Esophagus muscularis mucosa (tissue), 4 donors: Measurements from ENCODE around the gene AIG1. TPM values are rescaled to one million over a fixed set of nuclear protein-coding genes. Genes with fewer than 3 reads are reported as not detected.

ENCODE experiments used
- DNase-seq: peaks from one replicate; pipeline ENCODE4 v3.0.0-alpha.2; 2017; ENCODE audit errors: extremely low spot score
- H3K27ac ChIP-seq, 4 donors: fragments of 200-600 bp; sonication (generic); replicated peaks in 1 of 4; 1 replicate in 3 of 4; 2 replicates in 1 of 4; pipeline ENCODE4 v1.5.1; 2016 to 2019; ENCODE audit warnings: mild to moderate bottlenecking in 1 of 4
- H3K27me3 ChIP-seq, 4 donors: fragments of 200-600 bp; sonication (generic); one replicate each; pipeline versions ENCODE4 v1.5.1 to v1.6.0; 2016 to 2019
- H3K36me3 ChIP-seq, 4 donors: fragments of 200-600 bp; sonication (generic); one replicate each; pipeline ENCODE4 v1.5.1; 2016 to 2019
- H3K4me1 ChIP-seq, 4 donors: fragments of 200-600 bp; sonication (generic); one replicate each; pipeline ENCODE4 v1.5.1; 2016 to 2019
- H3K4me3 ChIP-seq, 4 donors: fragments of 200-600 bp; sonication (generic); 1 replicate in 2 of 4; 2 replicates in 2 of 4; pipeline ENCODE4 v1.5.1; 2016 to 2019; ENCODE audit warnings: mild to moderate bottlenecking in 4 of 4, moderate library complexity in 1 of 4
- H3K9me3 ChIP-seq, 4 donors: fragments of 200-600 bp; sonication (generic); 1 replicate in 3 of 4; 2 replicates in 1 of 4; pipeline ENCODE4 v1.5.1; 2016 to 2019
- EP300 ChIP-seq: sonication (generic); formaldehyde crosslinking; IDR thresholded peaks from one replicate; pipeline ENCODE4 v1.6.1; 2017; ENCODE audit warnings: antibody characterized with exemption
- POLR2A ChIP-seq: fragments of 450-650 bp; IDR thresholded peaks from one replicate; pipeline ENCODE4 v1.6.1; 2017; ENCODE audit warnings: antibody characterized with exemption, moderate library complexity, mild to moderate bottlenecking, low read depth
- POLR2AphosphoS5 ChIP-seq, 2 donors: sonication (generic); formaldehyde crosslinking; IDR thresholded peaks; one replicate each; pipeline ENCODE4 v1.6.1; 2017; ENCODE audit warnings: antibody characterized with exemption in 2 of 2
- WGBS: methylation state at CpG from one replicate; pipeline ENCODE4 v1.1.5; 2018; 5-methylcytosine and 5-hydroxymethylcytosine counted together
- intact Hi-C: fragments of 100-400 bp; cut with DNase I; formaldehyde crosslinking; loops from one replicate; pipeline ENCODE4 v1.15.1; 2023
- total RNA-seq, 4 donors: library from RNA; depleted of rRNA; stranded (reverse); fragments of >200 nt; gene quantifications; one replicate each; pipeline versions ENCODE4 v1.1.0 to v1.2.1, GENCODE V29; 2016
- TF ChIP-seq, protein P1 (sequence below), 3 experiments: fragments of 200-600 bp in 2 of 3; fragments of 450-650 bp in 1 of 3; sonication (generic) in 2 of 3; IDR thresholded peaks; one replicate each; pipeline ENCODE4 v1.5.1; 2017 to 2019; ENCODE audit warnings: antibody characterized with exemption in 3 of 3, mild to moderate bottlenecking in 2 of 3, moderate library complexity in 1 of 3

The AIG1 gene
- total RNA-seq, 4 donors from 2014 or later: 21.0 to 26.3 (median 23.4) TPM

DNA sequence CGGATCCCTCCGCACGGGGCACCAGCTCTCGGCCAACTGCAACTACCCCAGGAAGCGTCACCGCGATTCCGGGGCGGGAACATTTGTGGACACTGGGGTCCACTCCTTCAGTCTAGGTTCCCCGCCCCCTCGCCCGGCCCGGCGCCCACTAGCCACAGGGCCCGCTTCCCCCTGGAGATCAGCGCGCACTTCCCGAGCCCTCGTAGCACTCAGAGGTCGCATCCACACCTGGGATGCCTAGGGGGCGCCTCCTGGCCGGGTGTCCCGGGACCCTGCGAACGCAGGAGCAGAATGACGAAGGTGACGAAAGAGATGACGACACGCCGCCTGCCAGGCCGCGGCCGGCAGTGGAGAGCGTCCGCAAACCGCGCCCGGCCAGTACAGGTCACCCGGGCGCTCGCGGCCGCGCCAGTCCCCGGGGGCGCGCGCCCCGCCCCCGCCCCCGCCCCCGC lies 309 bp upstream of the AIG1 start:
- intact Hi-C loops: loop anchor here (5.0 kb wide), 1 partner anchor 392 kb away; the partner anchor contains the start of genes ADAT2 and PEX3
- H3K27me3 ChIP-seq: no peaks in the 10 kb centered on the region
- TF ChIP-seq POLR2AphosphoS5 (IDR thresholded peaks at IDR 0.05) (peak; percentile 69 to 85), EP300 (peak; percentile 0), POLR2A (peak; percentile 52)
- TF ChIP-seq, protein P1, sequence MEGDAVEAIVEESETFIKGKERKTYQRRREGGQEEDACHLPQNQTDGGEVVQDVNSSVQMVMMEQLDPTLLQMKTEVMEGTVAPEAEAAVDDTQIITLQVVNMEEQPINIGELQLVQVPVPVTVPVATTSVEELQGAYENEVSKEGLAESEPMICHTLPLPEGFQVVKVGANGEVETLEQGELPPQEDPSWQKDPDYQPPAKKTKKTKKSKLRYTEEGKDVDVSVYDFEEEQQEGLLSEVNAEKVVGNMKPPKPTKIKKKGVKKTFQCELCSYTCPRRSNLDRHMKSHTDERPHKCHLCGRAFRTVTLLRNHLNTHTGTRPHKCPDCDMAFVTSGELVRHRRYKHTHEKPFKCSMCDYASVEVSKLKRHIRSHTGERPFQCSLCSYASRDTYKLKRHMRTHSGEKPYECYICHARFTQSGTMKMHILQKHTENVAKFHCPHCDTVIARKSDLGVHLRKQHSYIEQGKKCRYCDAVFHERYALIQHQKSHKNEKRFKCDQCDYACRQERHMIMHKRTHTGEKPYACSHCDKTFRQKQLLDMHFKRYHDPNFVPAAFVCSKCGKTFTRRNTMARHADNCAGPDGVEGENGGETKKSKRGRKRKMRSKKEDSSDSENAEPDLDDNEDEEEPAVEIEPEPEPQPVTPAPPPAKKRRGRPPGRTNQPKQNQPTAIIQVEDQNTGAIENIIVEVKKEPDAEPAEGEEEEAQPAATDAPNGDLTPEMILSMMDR (IDR thresholded peaks at IDR 0.05): peak in 1 of 3 experiments; percentile 11

DNA sequence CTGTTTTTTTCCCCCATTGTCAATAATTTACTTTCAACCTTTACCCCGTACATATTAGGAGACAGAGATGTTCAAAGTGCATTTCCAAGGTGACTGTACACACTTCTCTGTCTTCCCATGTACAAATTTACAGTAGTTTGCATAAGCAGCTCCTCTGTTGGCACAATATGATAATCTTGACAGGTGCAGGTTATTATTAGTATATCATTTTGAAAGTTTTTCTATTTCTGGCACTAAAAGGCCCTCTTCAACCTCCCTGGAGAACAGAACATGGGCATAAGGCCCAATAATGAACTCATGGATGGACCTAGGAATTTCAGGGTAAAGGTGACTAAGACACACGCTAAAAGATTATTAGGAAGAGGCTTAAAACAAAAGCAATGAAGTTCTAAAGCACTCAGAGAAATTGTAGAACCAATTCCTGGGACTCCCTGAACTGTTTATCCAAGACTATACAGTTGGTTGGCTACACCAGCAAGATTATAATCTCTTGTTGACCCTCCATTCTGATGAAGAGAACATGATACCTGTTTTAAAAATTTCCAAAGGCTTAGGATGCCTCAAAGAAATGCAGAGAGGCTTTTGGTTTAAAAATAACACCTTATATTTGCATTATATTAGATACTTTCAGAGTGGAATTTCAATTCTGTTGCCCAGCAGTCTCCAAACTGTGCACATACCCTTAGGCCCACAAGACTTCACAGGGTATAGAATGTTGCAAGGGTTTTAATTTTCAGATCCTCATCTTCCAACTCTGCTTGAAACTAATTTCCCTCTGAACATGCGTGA lies 1.1 kb downstream of the AIG1 start:
- no peak for DNase-seq
- no peaks in the 10 kb centered on the region for H3K27me3 ChIP-seq
- no peaks in the 10 kb centered on the region for H3K36me3 ChIP-seq
- peaks cover 6 to 34% (median 20%) of the 10 kb centered on the region in 4 donors for H3K4me1 ChIP-seq
- intact Hi-C loops: loop anchor here (5.0 kb wide), 1 partner anchor 391 kb away; the partner anchor contains the start of genes ADAT2 and PEX3
- TF ChIP-seq EP300 (no peak), POLR2A (no peak), POLR2AphosphoS5 (IDR thresholded peaks at IDR 0.05) (no peak)
- TF ChIP-seq, protein P1 (IDR thresholded peaks at IDR 0.05): no peak
- H3K4me3 ChIP-seq: peak overlapping the region; percentile 70 to 91 (median 80)
- peak overlapping the region; percentile 87 to 95 (median 94) for H3K27ac ChIP-seq
- H3K9me3 ChIP-seq: no peaks in the 10 kb centered on the region
- 42% methylated on average over 3 of the region's 3 CpGs for WGBS

More for the DNA sequence above, 309 bp upstream of the AIG1 start:
- no peaks in the 10 kb centered on the region for H3K9me3 ChIP-seq
- H3K36me3 ChIP-seq: no peaks in the 10 kb centered on the region
- peak; percentile 95 for DNase-seq
- H3K4me1 ChIP-seq: peaks cover 6 to 34% (median 20%) of the 10 kb centered on the region in 4 donors
- H3K4me3 ChIP-seq: peak overlapping the region; percentile 70 to 91 (median 80)
- WGBS: 1% methylated on average over 24 of the region's 52 CpGs
- peak overlapping the region; percentile 87 to 95 (median 94) for H3K27ac ChIP-seq

DNA sequence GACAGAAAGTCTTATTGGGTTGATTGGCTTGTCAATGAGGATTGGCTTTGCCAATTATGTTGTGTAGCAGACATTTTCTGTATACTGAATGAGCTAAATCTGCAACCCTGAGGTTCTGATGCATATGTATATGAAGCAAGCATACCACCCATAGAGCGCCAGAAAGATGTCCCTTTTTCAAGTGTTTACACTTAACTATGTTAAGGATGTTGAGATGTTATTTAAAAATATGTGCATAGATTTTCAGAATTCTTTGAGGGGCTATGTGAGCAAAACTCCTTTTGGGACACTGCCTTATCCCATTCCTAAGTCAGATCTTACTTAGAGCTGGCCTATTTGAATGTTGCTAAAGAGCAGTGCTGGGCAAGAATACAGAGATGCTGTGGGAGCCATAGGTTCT lies 1.9 kb downstream of the AIG1 start:
- WGBS: 88% methylated on average over 1 of the region's 1 CpG

DNA sequence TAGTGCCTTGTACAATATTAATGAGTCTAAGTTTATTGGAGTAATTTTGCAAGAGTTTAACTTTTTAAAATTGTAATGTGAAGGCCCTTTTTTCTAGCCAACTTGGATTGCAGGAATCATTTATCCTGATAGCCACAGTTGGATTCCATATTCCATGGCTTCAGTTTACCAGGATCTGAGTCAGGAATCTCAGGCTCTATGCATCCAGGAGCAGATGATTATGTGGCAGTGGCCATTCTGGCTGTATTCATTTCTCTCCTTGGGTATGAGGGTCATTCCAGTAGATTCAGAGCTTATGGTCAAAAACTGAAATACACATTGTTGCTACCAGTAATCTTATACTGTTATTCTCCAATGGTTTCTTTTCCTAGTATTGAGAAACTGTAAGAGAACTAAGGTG lies 2.9 kb downstream of the AIG1 start:
- Histone ChIP-seq H3K27ac (no peak overlapping the region), H3K27me3 (no peaks in the 10 kb centered on the region), H3K9me3 (no peaks in the 10 kb centered on the region), H3K36me3 (no peaks in the 10 kb centered on the region), H3K4me1 (peaks cover 6 to 34% (median 20%) of the 10 kb centered on the region in 4 donors), H3K4me3 (no peak overlapping the region)
- intact Hi-C loops: loop anchor here (5.0 kb wide), 1 partner anchor 389 kb away; the partner anchor contains the start of genes ADAT2 and PEX3
- TF ChIP-seq EP300 (no peak), POLR2A (no peak), POLR2AphosphoS5 (IDR thresholded peaks at IDR 0.05) (no peak)
- no peak for DNase-seq

More for the DNA sequence above, 1.9 kb downstream of the AIG1 start:
- intact Hi-C loops: loop anchor here (5.0 kb wide), 1 partner anchor 390 kb away; the partner anchor contains the start of genes ADAT2 and PEX3
- no peaks in the 10 kb centered on the region for H3K36me3 ChIP-seq
- no peak for DNase-seq
- H3K27me3 ChIP-seq: no peaks in the 10 kb centered on the region
- H3K27ac ChIP-seq: peak overlapping the region in 1 of 4 donors; percentile 87
- H3K4me1 ChIP-seq: peaks cover 6 to 34% (median 20%) of the 10 kb centered on the region in 4 donors
- H3K9me3 ChIP-seq: no peaks in the 10 kb centered on the region
- no peak for TF ChIP-seq POLR2A
- TF ChIP-seq, protein P1 (IDR thresholded peaks at IDR 0.05): no peak
- TF ChIP-seq EP300: no peak
- TF ChIP-seq POLR2AphosphoS5 (IDR thresholded peaks at IDR 0.05): no peak
- H3K4me3 ChIP-seq: no peak overlapping the region

GRCh38 chr6:143064271-143064670 lies 3.6 kb downstream of the AIG1 start:
- Histone ChIP-seq H3K27me3 (no peaks in the 10 kb centered on the region), H3K36me3 (no peaks in the 10 kb centered on the region), H3K27ac (no peak overlapping the region), H3K4me1 (peaks cover 6 to 34% (median 20%) of the 10 kb centered on the region in 4 donors), H3K9me3 (no peaks in the 10 kb centered on the region), H3K4me3 (no peak overlapping the region)
- WGBS: 94% methylated on average over 1 of the region's 1 CpG
- DNase-seq: no peak
- intact Hi-C loops: loop anchor here (5.0 kb wide), 1 partner anchor 388 kb away; the partner anchor contains the start of genes ADAT2 and PEX3
- TF ChIP-seq POLR2AphosphoS5 (IDR thresholded peaks at IDR 0.05): no peak
- TF ChIP-seq, protein P1 (IDR thresholded peaks at IDR 0.05): no peak
- TF ChIP-seq EP300: no peak
- no peak for TF ChIP-seq POLR2A
